22Rv1 (cell line): ENCODE data around the gene DDX23.
"Not testable (repeated sequence)": the region's sequence is repeated elsewhere in the genome, so short reads cannot be mapped to it uniquely, and the experiment has no call there.

Experiments used
- H3K27ac ChIP-seq: fragments of 450-650 bp; 2 replicates; pipeline ENCODE4 v1.5.1; 2017
- CTCF ChIP-seq: fragments of 450-650 bp; IDR thresholded peaks from 2 replicates; pipeline ENCODE4 v1.5.1; 2017; ENCODE audit warnings: mild to moderate bottlenecking
- ZFX ChIP-seq: fragments of 450-650 bp; IDR thresholded peaks from 2 replicates; pipeline ENCODE4 v1.6.1; 2017; ENCODE audit warnings: antibody characterized with exemption, borderline replicate concordance

DDX23 gene

GRCh38 chr12:48883305-48884161, 31.6 kb upstream of the DDX23 start:
- no peak for TF ChIP-seq ZFX
- TF ChIP-seq CTCF: no peak
- H3K27ac ChIP-seq: no peak overlapping the region

GRCh38 chr12:48882972-48883304, 31.0 kb upstream of the DDX23 start:
- H3K27ac ChIP-seq: no peak overlapping the region
- TF ChIP-seq CTCF (no peak), ZFX (no peak)

DNA sequence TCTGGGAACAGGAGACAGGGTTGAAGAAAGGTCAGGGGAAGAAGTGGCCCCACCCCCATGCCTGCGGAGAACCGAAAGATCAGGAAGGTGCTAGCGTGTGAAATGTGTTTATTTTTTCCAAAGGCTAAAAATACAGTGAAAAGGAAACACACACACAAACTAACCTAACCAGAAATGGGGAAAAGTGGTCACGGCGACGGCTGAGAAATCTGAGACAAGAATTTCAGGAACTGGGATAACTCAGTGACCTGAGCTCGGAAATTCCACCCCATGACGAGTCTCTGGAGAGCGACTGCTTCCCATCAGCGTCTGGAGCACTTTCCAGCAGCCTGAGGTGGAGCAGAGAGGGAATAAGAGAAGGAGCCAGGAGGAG, 30.3 kb upstream of the DDX23 start:
- TF ChIP-seq ZFX (no peak), CTCF (no peak)
- H3K27ac ChIP-seq: no peak overlapping the region

DNA sequence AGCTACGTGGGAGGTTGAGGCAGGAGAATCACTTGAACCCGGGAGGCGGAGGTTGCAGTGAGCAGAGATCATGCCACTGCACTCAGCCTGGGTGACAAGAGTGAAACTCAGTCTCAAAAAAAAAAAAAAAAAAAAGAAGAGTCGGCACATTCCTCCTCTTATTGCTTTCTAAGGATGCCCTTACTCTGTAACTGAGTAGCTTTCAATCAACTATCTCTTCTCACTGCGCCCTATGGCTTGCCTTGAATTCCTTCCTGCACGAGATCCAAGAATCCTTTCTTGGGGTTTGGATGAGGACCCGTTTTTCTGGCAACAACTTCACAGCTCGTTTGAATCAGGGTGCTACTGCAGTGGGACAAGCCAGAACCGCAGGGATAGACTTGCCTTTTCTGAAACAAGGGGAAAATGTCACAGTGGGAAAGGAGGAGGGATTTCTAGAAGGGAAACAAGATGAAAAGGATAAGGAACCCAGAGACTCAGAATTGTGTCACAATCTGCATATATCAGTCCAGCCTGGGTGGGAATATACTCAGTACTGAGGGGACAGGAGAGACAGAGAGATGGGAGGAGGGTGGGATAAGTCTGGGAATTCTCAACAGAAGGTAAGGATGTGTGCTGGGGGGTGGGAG, 29.8 kb upstream of the DDX23 start:
- no peak for TF ChIP-seq ZFX
- H3K27ac ChIP-seq: no peak overlapping the region

- no peak overlapping the region for H3K27ac ChIP-seq
- TF ChIP-seq CTCF (no peak), ZFX (no peak)
Observed at GRCh38 chr12:48880647-48881046, 28.7 kb upstream of the DDX23 start.

DNA sequence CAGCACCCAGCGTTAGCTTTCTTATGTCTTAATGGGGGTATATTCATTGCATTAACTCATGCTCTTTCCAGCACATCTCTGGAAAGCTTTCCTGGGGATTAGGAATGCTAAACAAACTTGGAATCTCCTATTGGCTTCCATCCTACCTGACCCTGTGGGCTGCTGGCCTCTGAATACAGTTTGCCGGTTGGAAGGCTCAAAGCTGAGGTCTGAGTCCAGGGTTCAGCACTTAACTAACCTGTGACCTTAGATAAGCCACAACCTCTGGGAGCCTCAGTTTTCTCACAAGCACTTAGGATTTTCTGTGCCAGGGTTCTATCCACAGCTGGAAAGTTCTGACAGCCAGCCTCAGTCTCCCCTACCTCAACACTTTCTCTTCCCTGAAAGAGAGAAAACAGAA, 26.6 kb upstream of the DDX23 start:
- TF ChIP-seq ZFX (no peak), CTCF (no peak)

DNA sequence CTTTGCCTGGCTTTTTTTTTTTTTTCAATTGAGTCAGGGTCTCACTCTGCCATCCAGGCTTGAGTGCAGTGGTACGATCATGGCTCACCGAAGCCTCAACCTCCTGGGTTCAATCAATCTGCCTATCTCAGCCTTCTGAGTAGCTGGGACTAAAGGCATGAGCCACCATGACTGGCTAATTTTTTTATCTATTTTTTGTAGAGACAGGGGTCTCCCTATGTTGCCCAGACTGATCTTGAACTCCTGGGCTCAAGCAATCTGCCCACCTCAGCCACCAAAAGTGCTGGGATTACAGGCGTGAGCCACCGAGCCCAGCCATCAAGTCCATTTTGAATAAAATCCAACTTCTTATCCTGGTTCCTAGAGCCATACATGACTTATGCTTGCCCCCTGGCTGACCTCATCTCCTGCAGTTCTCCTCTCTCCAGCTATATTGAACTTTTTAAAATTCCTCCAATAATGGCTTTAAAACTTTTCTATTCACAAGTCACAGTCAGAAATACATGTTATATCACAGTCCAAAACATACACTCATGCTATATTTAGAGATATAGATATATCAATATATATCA, 24.1 kb upstream of the DDX23 start:
- H3K27ac ChIP-seq: no peak overlapping the region
- no peak for TF ChIP-seq ZFX
- TF ChIP-seq CTCF: no peak

More for the DNA sequence above, 26.6 kb upstream of the DDX23 start:
- H3K27ac ChIP-seq: no peak overlapping the region

- not testable (repeated sequence) for H3K27ac ChIP-seq
Observed at GRCh38 chr12:48873534-48873933, 21.6 kb upstream of the DDX23 start.
